ENCODE data around the gene DNAAF5.

The DNAAF5 gene

GRCh38 chr7:711093-711921 is 15.2 kb upstream of the DNAAF5 start:
- no peaks in the 10 kb centered on the region for H3K9me3 ChIP-seq
- intact Hi-C loops (cut with DNase I; ENCODE audit: low total_unique reads) = no loop called here
- TF ChIP-seq CTCF (IDR thresholded peaks at IDR 0.05) = no peak
- no peaks in the 10 kb centered on the region for H3K36me3 ChIP-seq
- peaks cover 0 to 19% of the 10 kb centered on the region in 2 donors for H3K27me3 ChIP-seq
- DNase-seq = peak in 1 of 2 donors; percentile 52
- H3K4me3 ChIP-seq = peak overlapping the region; percentile 43 to 67
- H3K4me1 ChIP-seq = peaks cover 0 to 16% (median 8%) of the 10 kb centered on the region in 4 donors
- peak overlapping the region in 1 of 2 donors; percentile 17 for H3K27ac ChIP-seq

DNA sequence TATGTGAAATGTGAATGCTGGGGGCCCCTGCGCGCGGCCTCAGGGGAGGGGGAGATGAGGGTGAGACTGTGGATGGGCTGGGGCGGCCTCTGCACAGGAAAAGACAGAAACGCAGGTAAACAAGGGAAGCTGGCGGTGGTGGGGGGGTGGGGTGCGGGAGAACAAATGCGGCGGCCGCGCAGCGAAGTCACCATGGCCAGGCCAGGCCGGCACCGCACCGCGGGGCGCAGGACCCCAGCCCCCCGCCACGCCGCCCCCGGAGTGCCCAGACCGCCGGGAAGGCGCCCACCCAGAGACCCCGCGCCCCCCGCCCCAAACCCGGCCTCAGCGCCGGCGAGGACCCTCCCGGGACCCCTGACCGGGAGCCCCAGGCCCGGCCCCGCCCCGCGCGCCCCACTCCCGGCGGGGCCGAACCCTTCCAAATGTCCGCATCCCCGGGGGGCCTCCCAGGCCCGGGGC is 14.5 kb upstream of the DNAAF5 start:
- peak overlapping the region in 1 of 2 donors; percentile 17 for H3K27ac ChIP-seq
- intact Hi-C loops (cut with DNase I; ENCODE audit: low total_unique reads) = no loop called here
- H3K27me3 ChIP-seq = peaks cover 0 to 19% of the 10 kb centered on the region in 2 donors
- peaks cover 0 to 16% (median 8%) of the 10 kb centered on the region in 4 donors for H3K4me1 ChIP-seq
- H3K36me3 ChIP-seq = no peaks in the 10 kb centered on the region
- no peak for TF ChIP-seq CTCF (IDR thresholded peaks at IDR 0.05)
- peak in 1 of 2 donors; percentile 32 for DNase-seq
- no peaks in the 10 kb centered on the region for H3K9me3 ChIP-seq
- H3K4me3 ChIP-seq = peak overlapping the region; percentile 43 to 67

GRCh38 chr7:712381-713138 is 13.9 kb upstream of the DNAAF5 start:
- intact Hi-C loops (cut with DNase I; ENCODE audit: low total_unique reads) = no loop called here
- DNase-seq = peak in 1 of 2 donors; percentile 56
- Histone ChIP-seq H3K9me3 (no peaks in the 10 kb centered on the region), H3K27me3 (peaks cover 0 to 19% of the 10 kb centered on the region in 2 donors), H3K4me3 (peak overlapping the region; percentile 43 to 67), H3K36me3 (no peaks in the 10 kb centered on the region), H3K4me1 (peaks cover 0 to 16% (median 8%) of the 10 kb centered on the region in 4 donors), H3K27ac (no peak overlapping the region)
- TF ChIP-seq CTCF (IDR thresholded peaks at IDR 0.05) = no peak

- no peaks in the 10 kb centered on the region for H3K36me3 ChIP-seq
- intact Hi-C loops (cut with DNase I; ENCODE audit: low total_unique reads) = no loop called here
- peaks cover 0 to 16% (median 8%) of the 10 kb centered on the region in 4 donors for H3K4me1 ChIP-seq
- H3K4me3 ChIP-seq = no peak overlapping the region
- no peak overlapping the region for H3K27ac ChIP-seq
- no peak for DNase-seq
- peaks cover 0 to 19% of the 10 kb centered on the region in 2 donors for H3K27me3 ChIP-seq
- no peaks in the 10 kb centered on the region for H3K9me3 ChIP-seq
- no peak for TF ChIP-seq CTCF (IDR thresholded peaks at IDR 0.05)
Observed at GRCh38 chr7:713139-713457, 13.4 kb upstream of the DNAAF5 start.

- TF ChIP-seq CTCF (IDR thresholded peaks at IDR 0.05) = no peak
- DNase-seq = no peak
- intact Hi-C loops (cut with DNase I; ENCODE audit: low total_unique reads) = no loop called here
Observed at GRCh38 chr7:713488-714230, 12.8 kb upstream of the DNAAF5 start.

More at GRCh38 chr7:713488-714230, 12.8 kb upstream of the DNAAF5 start:
- Histone ChIP-seq H3K27me3 (peaks cover 0 to 19% of the 10 kb centered on the region in 2 donors), H3K4me3 (no peak overlapping the region), H3K9me3 (no peaks in the 10 kb centered on the region), H3K27ac (no peak overlapping the region), H3K36me3 (no peaks in the 10 kb centered on the region), H3K4me1 (peaks cover 0 to 16% (median 8%) of the 10 kb centered on the region in 4 donors)
